HCT116 (cell line): Measurements from ENCODE around the gene TPRG1. TPM values are rescaled to one million over a fixed set of nuclear protein-coding genes. Genes with fewer than 3 reads are reported as not detected.

Experiments
- ATAC-seq: fragments of 200-7000 bp; cut with Tn5 transposase; 2 replicates; pipeline ENCODE4 v1.9.1; 2020; ENCODE audit warnings: mild to moderate bottlenecking, moderate library complexity
- BruUV-seq: library from RNA; stranded (reverse); fragments of 400-500 nt; replicated peaks from 2 replicates; lab custom pipeline; 2021; lab: Mats Ljungman, UMichigan
- CTCF ChIA-PET: fragments of 300-600 bp; sonication (Branson Sonifier 250); formaldehyde crosslinking; loops from one replicate; lab custom pipeline; 2021; ENCODE audit warnings: antibody characterized with exemption; lab: Charles Lee
- POLR2A ChIA-PET: fragments of 300-600, 350-600 bp; sonication (Branson Sonifier 250); formaldehyde crosslinking; loops from one replicate; lab custom pipeline; 2021; ENCODE audit warnings: antibody characterized with exemption; lab: Charles Lee
- RAD21 ChIA-PET, 2 experiments: fragments of 300-600 bp; sonication (Branson Sonifier 250); formaldehyde crosslinking; loops; one replicate each; lab custom pipeline; 2023; ENCODE audit warnings: low total read pairs in 2 of 2; ENCODE audit not compliant: uncharacterized antibody in 2 of 2, unreplicated experiment in 2 of 2, low non-redundant PET in 1 of 2; lab: Charles Lee
- DNase-seq: peaks from one replicate; pipeline ENCODE4 v3.0.0-alpha.2; 2010; ENCODE audit warnings: low read depth, low spot score
- H2AFZ ChIP-seq: fragments of 200-600 bp; shearing (Covaris generic), sonication (generic); 2 replicates; pipeline ENCODE4 v1.6.1; 2017; ENCODE audit warnings: low read depth, mixed run types, mixed read lengths, antibody characterized with exemption, low read length; ENCODE audit not compliant: poor library complexity, severe bottlenecking
- H3K27ac ChIP-seq: 2 replicates; pipeline ENCODE4 v1.5.1; 2012; ENCODE audit warnings: low read depth, low read length
- H3K27me3 ChIP-seq: fragments of 200-600 bp; sonication (generic); 2 replicates; pipeline ENCODE4 v1.6.1; 2016; ENCODE audit warnings: mixed run types, low read length, mixed read lengths; ENCODE audit not compliant: insufficient read depth
- H3K36me3 ChIP-seq, 2 experiments: fragments of 200-500 bp in 1 of 2; fragments of 200-600 bp in 1 of 2; sonication (Bioruptor generic) in 1 of 2; sonication (generic) in 1 of 2; 2 replicates each; pipeline versions ENCODE4 v1.5.1 to v1.6.1; 2014 to 2016; ENCODE audit warnings: low read length in 2 of 2, inconsistent platforms in 1 of 2, mixed read lengths in 1 of 2, mixed run types in 1 of 2; ENCODE audit not compliant: insufficient read depth in 2 of 2, control insufficient read depth in 1 of 2
- H3K4me1 ChIP-seq, 2 experiments: fragments of 200-600 bp in 1 of 2; sonication (generic) in 1 of 2; 2 replicates each; pipeline versions ENCODE4 v1.5.1 to v1.6.1; 2012 to 2017; ENCODE audit warnings: low read length in 2 of 2, inconsistent platforms in 1 of 2, mild to moderate bottlenecking in 1 of 2, mixed read lengths in 1 of 2, mixed run types in 1 of 2, moderate library complexity in 1 of 2; ENCODE audit not compliant: insufficient read depth in 2 of 2, control insufficient read depth in 1 of 2
- H3K4me2 ChIP-seq: fragments of 200-600 bp; sonication (generic); 2 replicates; pipeline ENCODE4 v1.6.1; 2017; ENCODE audit warnings: mixed run types, low read length, mixed read lengths
- H3K4me3 ChIP-seq, 2 experiments: fragments of 200-600 bp in 1 of 2; sonication (generic) in 1 of 2; replicated peaks in 1 of 2; 2 replicates each; pipeline ENCODE4 v1.5.1; 2011 to 2016; ENCODE audit warnings: low read length in 2 of 2, control low read depth in 1 of 2, low read depth in 1 of 2, mild to moderate bottlenecking in 1 of 2, mixed read lengths in 1 of 2, mixed run types in 1 of 2
- H3K79me2 ChIP-seq: fragments of 200-600 bp; sonication (generic); 2 replicates; pipeline ENCODE4 v1.6.1; 2017; ENCODE audit warnings: mild to moderate bottlenecking, mixed run types, low read length, moderate library complexity, mixed read lengths; ENCODE audit not compliant: insufficient read depth
- H3K9ac ChIP-seq: fragments of 200-600 bp; sonication (generic); 2 replicates; pipeline ENCODE4 v1.6.1; 2016; ENCODE audit warnings: low read length, mixed read lengths
- H3K9me2 ChIP-seq: fragments of 200-600 bp; sonication (generic), shearing (Covaris generic); 2 replicates; pipeline ENCODE4 v1.6.1; 2017; ENCODE audit warnings: mixed run types, mild to moderate bottlenecking, moderate library complexity; ENCODE audit not compliant: insufficient read depth
- H3K9me3 ChIP-seq, 2 experiments: fragments of 200-500 bp in 1 of 2; fragments of 200-600 bp in 1 of 2; sonication (Bioruptor generic) in 1 of 2; sonication (generic) in 1 of 2; 2 replicates each; pipeline ENCODE4 v1.6.1; 2014 to 2017; ENCODE audit warnings: low read length in 2 of 2, mixed read lengths in 2 of 2, inconsistent platforms in 1 of 2, low read depth in 1 of 2, mild to moderate bottlenecking in 1 of 2, mixed run types in 1 of 2, moderate library complexity in 1 of 2; ENCODE audit not compliant: control insufficient read depth in 1 of 2, insufficient read depth in 1 of 2
- H4K20me1 ChIP-seq: fragments of 200-600 bp; sonication (generic), shearing (Covaris generic); 2 replicates; pipeline ENCODE4 v1.6.1; 2017; ENCODE audit warnings: mixed run types, mild to moderate bottlenecking, moderate library complexity; ENCODE audit not compliant: insufficient read depth
- ATF3 ChIP-seq: IDR thresholded peaks from 2 replicates; pipeline ENCODE4 v1.6.1; 2012
- CBX3 ChIP-seq: IDR thresholded peaks from 2 replicates; pipeline ENCODE4 v1.6.1; 2012; ENCODE audit warnings: low read depth
- EZH2phosphoT487 ChIP-seq: fragments of 200-600 bp; IDR thresholded peaks from 2 replicates; pipeline ENCODE4 v1.6.1; 2018; ENCODE audit warnings: antibody characterized with exemption, borderline replicate concordance
- FOSL1 ChIP-seq: IDR thresholded peaks from 2 replicates; pipeline ENCODE4 v1.6.1; 2012; ENCODE audit warnings: low read depth
- SIN3A ChIP-seq: IDR thresholded peaks from 2 replicates; pipeline ENCODE4 v1.6.1; 2012; ENCODE audit warnings: low read depth
- intact Hi-C: fragments of 100-400 bp; cut with micrococcal nuclease; formaldehyde crosslinking; loops from 2 replicates; pipeline ENCODE4 v1.10.0; 2022
- total RNA-seq: library from RNA; stranded (reverse); gene quantifications from one replicate; pipeline ENCODE4 v1.2.1, GENCODE V29; 2021; ENCODE audit not compliant: unreplicated experiment
- TF ChIP-seq, protein P1 (sequence below): IDR thresholded peaks from 2 replicates; pipeline ENCODE4 v1.6.1; 2012; ENCODE audit warnings: low read depth

Gene TPRG1
- total RNA-seq, 1 experiment from 2014 or later: 2.8 TPM

DNA sequence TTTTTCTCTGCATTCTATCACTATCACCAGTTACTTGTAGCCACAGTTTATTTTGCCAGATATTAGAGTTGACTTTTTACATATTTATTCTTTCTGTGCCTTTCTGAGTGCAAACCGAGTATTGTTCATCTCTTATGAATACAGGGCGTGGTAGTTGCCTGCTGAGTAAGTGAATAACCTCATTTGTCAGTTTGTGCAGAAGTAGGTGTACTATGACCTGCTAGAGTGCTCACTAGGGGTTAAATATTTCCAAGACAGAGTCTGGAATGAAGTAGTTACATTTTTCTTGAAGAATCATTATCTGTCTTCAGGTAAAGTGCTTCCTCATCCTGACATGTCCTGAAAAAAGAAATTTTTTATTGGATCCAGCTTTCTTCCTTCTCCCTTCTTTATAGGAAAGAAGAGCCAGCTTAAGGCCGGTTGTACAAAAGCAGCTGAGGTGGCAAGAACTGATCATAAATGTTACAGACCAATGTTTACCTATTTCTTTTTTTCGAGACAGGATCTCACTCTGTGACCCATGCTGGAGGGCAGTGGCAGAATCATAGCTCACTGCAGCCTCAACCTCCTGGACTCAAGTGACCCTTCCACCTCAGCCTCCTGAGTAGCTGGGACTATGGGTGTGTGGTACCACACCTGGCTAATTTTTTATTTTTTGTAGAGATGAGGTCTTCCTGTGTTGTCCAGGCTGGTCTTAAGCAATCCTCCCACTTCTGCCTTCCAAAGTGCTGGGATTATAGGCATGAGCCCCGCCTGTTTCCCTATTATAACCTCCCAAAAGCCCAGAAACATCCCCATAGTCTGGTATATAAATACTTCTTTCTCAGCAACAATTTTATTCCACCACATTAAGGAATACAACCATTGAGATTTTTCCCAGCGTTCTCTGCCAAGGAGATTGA lies 182.5 kb downstream of the TPRG1 start (continued):
- TF ChIP-seq, protein P1, sequence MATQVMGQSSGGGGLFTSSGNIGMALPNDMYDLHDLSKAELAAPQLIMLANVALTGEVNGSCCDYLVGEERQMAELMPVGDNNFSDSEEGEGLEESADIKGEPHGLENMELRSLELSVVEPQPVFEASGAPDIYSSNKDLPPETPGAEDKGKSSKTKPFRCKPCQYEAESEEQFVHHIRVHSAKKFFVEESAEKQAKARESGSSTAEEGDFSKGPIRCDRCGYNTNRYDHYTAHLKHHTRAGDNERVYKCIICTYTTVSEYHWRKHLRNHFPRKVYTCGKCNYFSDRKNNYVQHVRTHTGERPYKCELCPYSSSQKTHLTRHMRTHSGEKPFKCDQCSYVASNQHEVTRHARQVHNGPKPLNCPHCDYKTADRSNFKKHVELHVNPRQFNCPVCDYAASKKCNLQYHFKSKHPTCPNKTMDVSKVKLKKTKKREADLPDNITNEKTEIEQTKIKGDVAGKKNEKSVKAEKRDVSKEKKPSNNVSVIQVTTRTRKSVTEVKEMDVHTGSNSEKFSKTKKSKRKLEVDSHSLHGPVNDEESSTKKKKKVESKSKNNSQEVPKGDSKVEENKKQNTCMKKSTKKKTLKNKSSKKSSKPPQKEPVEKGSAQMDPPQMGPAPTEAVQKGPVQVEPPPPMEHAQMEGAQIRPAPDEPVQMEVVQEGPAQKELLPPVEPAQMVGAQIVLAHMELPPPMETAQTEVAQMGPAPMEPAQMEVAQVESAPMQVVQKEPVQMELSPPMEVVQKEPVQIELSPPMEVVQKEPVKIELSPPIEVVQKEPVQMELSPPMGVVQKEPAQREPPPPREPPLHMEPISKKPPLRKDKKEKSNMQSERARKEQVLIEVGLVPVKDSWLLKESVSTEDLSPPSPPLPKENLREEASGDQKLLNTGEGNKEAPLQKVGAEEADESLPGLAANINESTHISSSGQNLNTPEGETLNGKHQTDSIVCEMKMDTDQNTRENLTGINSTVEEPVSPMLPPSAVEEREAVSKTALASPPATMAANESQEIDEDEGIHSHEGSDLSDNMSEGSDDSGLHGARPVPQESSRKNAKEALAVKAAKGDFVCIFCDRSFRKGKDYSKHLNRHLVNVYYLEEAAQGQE: no peak
- TF ChIP-seq, all 23 proteins: peak for 3

DNA sequence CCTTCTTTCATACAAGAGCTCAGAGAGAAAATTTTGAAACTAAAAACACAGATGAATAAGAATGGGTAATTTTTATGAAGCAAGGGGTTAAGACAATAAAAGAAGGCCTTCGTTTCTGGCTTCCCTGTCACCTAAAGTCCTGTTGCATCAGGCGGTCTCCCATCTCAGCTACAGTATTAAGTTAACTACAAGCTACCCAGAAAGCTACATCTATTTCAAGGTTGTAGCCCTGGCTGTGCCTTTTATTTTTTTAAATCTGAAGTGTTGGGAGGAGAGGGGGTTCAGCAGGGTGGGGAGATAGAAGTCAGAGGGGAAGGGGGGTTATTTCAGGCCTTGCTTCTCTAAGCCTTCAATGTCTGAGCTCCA lies 183.3 kb downstream of the TPRG1 start:
- TF ChIP-seq FOSL1 (no peak), CBX3 (no peak), EZH2phosphoT487 (no peak), SIN3A (no peak), ATF3 (no peak)
- peak overlapping the region; percentile 53 for H3K4me2 ChIP-seq
- ATAC-seq: peak; percentile 4; the same call in 1 of the 2 replicates

More for the DNA sequence above, 183.3 kb downstream of the TPRG1 start:
- no peaks in the 10 kb centered on the region for H3K79me2 ChIP-seq
- peaks cover 34 to 35% of the 10 kb centered on the region in 2 experiments for H3K4me1 ChIP-seq
- no peak overlapping the region for H3K9ac ChIP-seq
- DNase-seq: no peak
- no peaks in the 10 kb centered on the region for H3K9me3 ChIP-seq
- H3K9me2 ChIP-seq: no peaks in the 10 kb centered on the region
- POLR2A ChIA-PET: no interaction called here
- peak overlapping the region; percentile 90 for H2AFZ ChIP-seq
- intact Hi-C loops: no loop called here
- H3K36me3 ChIP-seq: no peaks in the 10 kb centered on the region
- CTCF ChIA-PET: interaction anchor here (1.9 kb wide), 1 partner anchor 83 kb away, joined by 7 read pairs; no protein-coding TSS in a partner anchor
- RAD21 ChIA-PET: no interaction called here
- H3K4me3 ChIP-seq: no peak overlapping the region
- BruUV-seq: no TSS peak
- H3K27ac ChIP-seq: no peak overlapping the region
- H4K20me1 ChIP-seq: no peaks in the 10 kb centered on the region
- H3K27me3 ChIP-seq: no peaks in the 10 kb centered on the region
